K562 (cell line): ENCODE measurements around the gene RNF26. TPM values are rescaled to one million over a fixed set of nuclear protein-coding genes. Genes with fewer than 3 reads are reported as not detected.

Experiments used
- CREM ChIP-seq: IDR thresholded peaks from 2 replicates; pipeline ENCODE4 v1.6.1; 2014; ENCODE audit warnings: antibody characterized with exemption, low read depth
- ETV5 ChIP-seq: sonication (generic); formaldehyde crosslinking; IDR thresholded peaks from 2 replicates; pipeline ENCODE4 v1.4.0; 2020; ENCODE audit warnings: low read depth, mild to moderate bottlenecking, missing genetic modification reagents
- EZH2 ChIP-seq: IDR thresholded peaks from 2 replicates; pipeline ENCODE4 v1.6.1; 2012; ENCODE audit warnings: low read depth, mild to moderate bottlenecking, inconsistent platforms, low read length, borderline replicate concordance
- GABPA ChIP-seq: fragments of 200-800 bp; sonication (Bioruptor generic); conservative IDR thresholded peaks from 2 replicates; pipeline ENCODE4 v1.6.1; 2016; ENCODE audit warnings: low read depth, missing genetic modification characterization, missing compliant biosample characterization
- JUND ChIP-seq, 2 experiments: IDR thresholded peaks; 2 replicates in 1 of 2; 3 replicates in 1 of 2; pipeline ENCODE4 v1.6.1; 2011; ENCODE audit warnings: borderline replicate concordance in 2 of 2, low read depth in 2 of 2, low read length in 2 of 2, improper control_type of control experiment in 1 of 2, missing biosample characterization in 1 of 2, missing genetic modification characterization in 1 of 2, missing genetic modification reagents in 1 of 2
- KDM5B ChIP-seq: fragments of 200-600 bp; sonication (generic); IDR thresholded peaks from 2 replicates; pipeline ENCODE4 v1.6.1; 2012; ENCODE audit warnings: low read depth, mild to moderate bottlenecking, moderate library complexity, low read length, control low read depth, inconsistent platforms; ENCODE audit not compliant: insufficient replicate concordance
- KLF10 ChIP-seq: fragments of 250-450 bp; sonication (Bioruptor Pico); IDR thresholded peaks from 2 replicates; pipeline ENCODE4 v1.6.1; 2021; ENCODE audit warnings: matching md5 sums
- KLF6 ChIP-seq: fragments of 250-450 bp; sonication (Bioruptor Pico); IDR thresholded peaks from 2 replicates; pipeline ENCODE4 v1.4.0; 2020; ENCODE audit warnings: mild to moderate bottlenecking, moderate library complexity, borderline replicate concordance
- PHF20 ChIP-seq: fragments of 450-650 bp; IDR thresholded peaks from 2 replicates; pipeline ENCODE4 v1.6.1; 2018; ENCODE audit not compliant: partially characterized antibody
- POLR2AphosphoS5 ChIP-seq: IDR thresholded peaks from 2 replicates; pipeline ENCODE4 v1.6.1; 2011; ENCODE audit warnings: mild to moderate bottlenecking, low read depth, low read length, moderate library complexity; ENCODE audit not compliant: control insufficient read depth, insufficient read depth
- RBFOX2 ChIP-seq: fragments of 200-400 bp; formaldehyde crosslinking; IDR thresholded peaks from 2 replicates; pipeline ENCODE4 v1.6.1; 2017; ENCODE audit warnings: low read depth, mild to moderate bottlenecking, low read length, moderate library complexity
- RUNX1 ChIP-seq: sonication (generic); IDR thresholded peaks from 2 replicates; pipeline ENCODE4 v1.6.1; 2016; ENCODE audit warnings: antibody characterized with exemption, low read depth
- SMAD4 ChIP-seq: fragments of 250-450 bp; sonication (Bioruptor Pico); conservative IDR thresholded peaks from 2 replicates; pipeline ENCODE4 v1.8.0; 2021; ENCODE audit warnings: inconsistent platforms, mild to moderate bottlenecking, moderate library complexity
- SREBF2 ChIP-seq: sonication (generic); formaldehyde crosslinking; IDR thresholded peaks from 2 replicates; pipeline ENCODE4 v1.4.0; 2020; ENCODE audit warnings: mild to moderate bottlenecking, missing genetic modification reagents
- TRIM24 ChIP-seq, 2 experiments: fragments of 450-650 bp; IDR thresholded peaks; 2 replicates each; pipeline ENCODE4 v1.6.1; 2016
- YY1 ChIP-seq, 3 experiments: IDR thresholded peaks; 2 replicates each; pipeline ENCODE4 v1.6.1; 2011; ENCODE audit warnings: low read length in 2 of 3, mild to moderate bottlenecking in 2 of 3, moderate library complexity in 2 of 3, borderline replicate concordance in 1 of 3, control low read depth in 1 of 3, low read depth in 1 of 3; ENCODE audit not compliant: insufficient read depth in 3 of 3, insufficient replicate concordance in 2 of 3, control insufficient read depth in 1 of 3, insufficient read length in 1 of 3; ENCODE audit errors: extremely low read depth in 1 of 3
- ZFPM2 ChIP-seq: fragments of 250-450 bp; sonication (Bioruptor Pico); IDR thresholded peaks from 2 replicates; pipeline ENCODE4 v1.5.1; 2022; ENCODE audit warnings: mild to moderate bottlenecking
- ZNF197 ChIP-seq: fragments of 200-800 bp; sonication (Bioruptor generic); IDR thresholded peaks from 2 replicates; pipeline ENCODE4 v1.6.1; 2016; ENCODE audit warnings: low read depth, missing genetic modification characterization, missing compliant biosample characterization
- ZNF282 ChIP-seq: sonication (generic); formaldehyde crosslinking; IDR thresholded peaks from 2 replicates; pipeline ENCODE4 v1.8.1; 2023; ENCODE audit warnings: missing genetic modification reagents
- ZNF766 ChIP-seq: fragments of 200-800 bp; sonication (Bioruptor generic); conservative IDR thresholded peaks from 2 replicates; pipeline ENCODE4 v1.6.1; 2016; ENCODE audit warnings: missing genetic modification characterization, missing compliant biosample characterization
- ZNF830 ChIP-seq: fragments of 250-450 bp; sonication (Bioruptor Pico); IDR thresholded peaks from 2 replicates; pipeline ENCODE4 v1.5.0; 2021; ENCODE audit warnings: mild to moderate bottlenecking
- polyA plus RNA-seq, 8 experiments: library from polyadenylated mRNA; depleted of rRNA in 4 of 8; stranded (reverse) in 5 of 8; unstranded in 3 of 8; fragments of >200 nt; fragmentation: Nextera tagmentation in 2 of 8; fragmentation: Illumina TruSeq in 1 of 8; extraction: Ambion mirVana in 2 of 8; extraction: Trizol in 1 of 8; gene quantifications; 2 replicates each; pipeline versions ENCODE4 v1.2.1 to v1.2.3, GENCODE V29; 2011 to 2014; ENCODE audit warnings: inconsistent platforms in 1 of 8, missing spikeins in 1 of 8
- total RNA-seq, 7 experiments: library from RNA; depleted of rRNA in 6 of 7; stranded (reverse); fragments of >200 nt in 6 of 7; fragmentation: Illumina TruSeq in 2 of 7; extraction: Trizol in 2 of 7; gene quantifications; 2 replicates each; pipeline versions ENCODE4 v1.2.1 to v1.2.3, GENCODE V29; 2011 to 2021; ENCODE audit warnings: low replicate concordance in 1 of 7
- TF ChIP-seq, protein P1 (sequence below), 2 experiments: fragments of 450-650 bp; conservative IDR thresholded peaks; 2 replicates each; pipeline ENCODE4 v1.6.1; 2017; ENCODE audit warnings: mild to moderate bottlenecking in 2 of 2, moderate library complexity in 2 of 2

Gene RNF26
- total and polyA plus RNA-seq, 9 of the 15 experiments (the other 6 are each of a cell fraction or from before 2014, with no cell fraction given): 5.3 to 53.6 (median 12.7) TPM

DNA sequence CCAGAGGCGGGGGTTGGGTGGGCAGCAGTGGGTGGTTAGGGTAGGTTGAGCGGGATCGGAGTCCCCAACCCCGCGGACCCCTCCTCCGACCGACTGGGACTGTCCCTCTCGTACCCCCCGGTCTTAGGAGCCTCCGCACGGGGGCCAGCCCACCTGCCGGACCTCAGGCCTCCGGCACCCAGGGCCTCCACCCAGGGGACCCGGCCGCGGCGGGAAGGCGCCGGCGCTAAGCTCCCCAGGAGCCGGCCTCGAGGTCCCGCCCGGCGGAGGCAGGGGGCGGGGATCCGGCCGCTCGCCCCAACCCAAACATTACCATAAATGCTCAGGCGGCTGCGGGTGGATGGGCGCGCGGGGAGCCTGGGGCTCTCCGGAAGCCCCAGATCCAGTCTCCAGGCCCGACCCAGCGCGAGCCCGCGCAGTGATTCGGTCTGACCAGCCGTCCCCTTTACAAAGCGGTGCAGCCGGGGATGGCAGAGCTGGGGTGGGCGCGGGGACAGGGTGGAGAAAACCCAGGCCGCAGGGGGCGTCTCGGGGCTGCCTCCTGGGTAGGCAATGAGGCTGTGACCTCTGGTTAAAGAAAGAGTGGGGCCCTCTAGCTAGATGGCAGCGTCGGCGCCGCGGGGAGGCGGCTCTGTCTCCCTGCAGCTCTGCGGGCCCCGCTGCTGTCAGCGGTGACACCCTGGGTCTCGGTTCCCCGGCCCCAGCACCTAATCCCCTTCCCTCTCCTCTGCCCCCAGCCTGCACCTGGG, 13.4 kb upstream of the RNF26 start (continued):
- no peak for TF ChIP-seq KLF6
- 0 out of 2 replicates have a peak, but pooled peaks have one; percentile 35 for TF ChIP-seq ZNF197 (CRISPR knock-in tag)
- no peak for TF ChIP-seq CREM
- peak; percentile 75; the same call in 1 of the 2 replicates for TF ChIP-seq SMAD4 (CRISPR knock-in tag)
- TF ChIP-seq ZNF830 (CRISPR knock-in tag): 0 out of 2 replicates have a peak, but pooled peaks have one; percentile 27
- TF ChIP-seq ZFPM2 (CRISPR knock-in tag): no peak
- TF ChIP-seq PHF20: peak; percentile 6
- TF ChIP-seq RBFOX2: peak; percentile 98
- peak; percentile 42; the same call in 1 of the 2 replicates for TF ChIP-seq POLR2AphosphoS5
- 0 out of 2 replicates have a peak, but pooled peaks have one; percentile 52 for TF ChIP-seq SREBF2
- no peak for TF ChIP-seq TRIM24 (IDR thresholded peaks at IDR 0.05)
- TF ChIP-seq ZNF282: no peak
- TF ChIP-seq KDM5B: peak; percentile 49
- peak; percentile 27; the same call in 1 of the 2 replicates for TF ChIP-seq ZNF766 (CRISPR knock-in tag)
- TF ChIP-seq KLF10: no peak
- TF ChIP-seq GABPA (tag): peak; percentile 54
- peak; percentile 20; the same call in 1 of the 2 replicates for TF ChIP-seq JUND (IDR thresholded peaks at IDR 0.05; ENCODE audit: borderline replicate concordance, low read depth, low read length)
- no peak for TF ChIP-seq JUND (tag; IDR thresholded peaks at IDR 0.05; ENCODE audit: borderline replicate concordance, low read depth, low read length)
- peak in 1 of 3 experiments; percentile 50 for TF ChIP-seq YY1 (IDR thresholded peaks at IDR 0.05; ENCODE audit: borderline replicate concordance in 1 of 3, control insufficient read depth in 1 of 3, extremely low read depth in 1 of 3, insufficient read depth in 3 of 3, insufficient read length in 1 of 3, insufficient replicate concordance in 2 of 3, low read depth in 1 of 3, low read length in 2 of 3)
- TF ChIP-seq RUNX1: no peak
- TF ChIP-seq, protein P1, sequence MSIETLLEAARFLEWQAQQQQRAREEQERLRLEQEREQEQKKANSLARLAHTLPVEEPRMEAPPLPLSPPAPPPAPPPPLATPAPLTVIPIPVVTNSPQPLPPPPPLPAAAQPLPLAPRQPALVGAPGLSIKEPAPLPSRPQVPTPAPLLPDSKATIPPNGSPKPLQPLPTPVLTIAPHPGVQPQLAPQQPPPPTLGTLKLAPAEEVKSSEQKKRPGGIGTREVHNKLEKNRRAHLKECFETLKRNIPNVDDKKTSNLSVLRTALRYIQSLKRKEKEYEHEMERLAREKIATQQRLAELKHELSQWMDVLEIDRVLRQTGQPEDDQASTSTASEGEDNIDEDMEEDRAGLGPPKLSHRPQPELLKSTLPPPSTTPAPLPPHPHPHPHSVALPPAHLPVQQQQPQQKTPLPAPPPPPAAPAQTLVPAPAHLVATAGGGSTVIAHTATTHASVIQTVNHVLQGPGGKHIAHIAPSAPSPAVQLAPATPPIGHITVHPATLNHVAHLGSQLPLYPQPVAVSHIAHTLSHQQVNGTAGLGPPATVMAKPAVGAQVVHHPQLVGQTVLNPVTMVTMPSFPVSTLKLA (conservative IDR thresholded peaks at IDR 0.05): peak; percentile 31 to 40; a peak in 2 of 4 replicates
- 0 out of 2 replicates have a peak, but pooled peaks have one; percentile 35 for TF ChIP-seq ETV5
- TF ChIP-seq EZH2: no peak
